ENCODE data around the gene EML1. TPM values are rescaled to one million over a fixed set of nuclear protein-coding genes. Genes with fewer than 3 reads are reported as not detected.

EML1 gene
- total and polyA plus RNA-seq, 2 of the 13 experiments (the other 11 are each of a cell fraction or from before 2014, with no cell fraction given): 0.59 to 1.7 TPM

DNA sequence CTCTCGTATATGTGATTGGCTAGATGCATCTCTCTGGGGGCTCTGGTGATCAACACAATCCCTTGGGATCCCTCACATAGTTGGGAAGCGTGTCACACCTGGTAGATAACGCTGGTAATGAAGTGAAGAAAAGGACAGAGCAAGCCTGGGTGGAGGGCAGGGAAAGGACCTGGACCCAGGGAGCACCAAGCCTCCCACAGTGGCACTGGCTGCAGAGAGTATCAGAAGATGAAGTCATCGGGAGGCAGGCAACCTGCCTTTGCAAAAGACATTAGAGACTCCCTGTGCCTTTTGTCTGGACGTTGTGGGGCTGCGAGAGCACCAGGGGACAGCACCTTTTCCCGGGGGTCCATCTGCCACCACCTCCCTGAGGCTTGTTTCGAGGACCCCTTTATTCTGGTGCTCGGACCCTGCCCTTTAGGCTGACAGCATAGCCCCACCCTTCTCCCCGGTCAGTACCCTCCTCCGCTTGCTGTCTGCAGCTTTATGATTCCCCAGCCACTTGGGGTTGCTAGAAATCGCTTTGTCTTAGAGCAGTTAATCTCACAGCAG lies 116.4 kb downstream of the EML1 start:
- no peaks in the 10 kb centered on the region for H3K9me3 ChIP-seq (ENCODE audit: low read length)
- ATAC-seq: no peak
- no peaks in the 10 kb centered on the region for H3K36me3 ChIP-seq (replicated peaks in 1 of 2; ENCODE audit: control insufficient read depth in 1 of 2, insufficient read depth in 2 of 2, low read length in 2 of 2)
- H4K20me1 ChIP-seq (ENCODE audit: insufficient read depth, low read length): no peaks in the 10 kb centered on the region
- no peak overlapping the region for H3K9ac ChIP-seq (ENCODE audit: insufficient read depth, low read depth, low read length)
- H2AFZ ChIP-seq (ENCODE audit: low read length): no peak overlapping the region
- TF ChIP-seq ATF7 (IDR thresholded peaks at IDR 0.05) (no peak), ATF7 (CRISPR knock-in tag; IDR thresholded peaks at IDR 0.05) (no peak), NFATC3 (CRISPR knock-in tag; IDR thresholded peaks at IDR 0.05) (no peak), TSC22D2 (CRISPR knock-in tag; IDR thresholded peaks at IDR 0.05; ENCODE audit: borderline replicate concordance) (no peak), SPEN (CRISPR knock-in tag; IDR thresholded peaks at IDR 0.05; ENCODE audit: low read depth) (no peak), MTA1 (CRISPR knock-in tag; IDR thresholded peaks at IDR 0.05; ENCODE audit: borderline replicate concordance) (no peak), REPIN1 (CRISPR knock-in tag; IDR thresholded peaks at IDR 0.05; ENCODE audit: borderline replicate concordance, low read depth) (no peak), DNMT1 (CRISPR knock-in tag; IDR thresholded peaks at IDR 0.05) (no peak), ZFP82 (CRISPR knock-in tag; IDR thresholded peaks at IDR 0.05; ENCODE audit: borderline replicate concordance) (no peak)
- TF ChIP-seq, protein P1, sequence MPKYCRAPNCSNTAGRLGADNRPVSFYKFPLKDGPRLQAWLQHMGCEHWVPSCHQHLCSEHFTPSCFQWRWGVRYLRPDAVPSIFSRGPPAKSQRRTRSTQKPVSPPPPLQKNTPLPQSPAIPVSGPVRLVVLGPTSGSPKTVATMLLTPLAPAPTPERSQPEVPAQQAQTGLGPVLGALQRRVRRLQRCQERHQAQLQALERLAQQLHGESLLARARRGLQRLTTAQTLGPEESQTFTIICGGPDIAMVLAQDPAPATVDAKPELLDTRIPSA (CRISPR knock-in tag; IDR thresholded peaks at IDR 0.05; ENCODE audit: borderline replicate concordance): no peak
- H3K4me2 ChIP-seq (ENCODE audit: low read depth, low read length): no peak overlapping the region
- H3K27ac ChIP-seq (ENCODE audit: extremely low read length, insufficient read depth, low read length): no peak overlapping the region
- H3K79me2 ChIP-seq (ENCODE audit: insufficient read depth, low read length): no peaks in the 10 kb centered on the region
- FAIRE-seq: no peak
- no peak for DNase-seq (ENCODE audit: low spot score)
- ChIA-PET CTCF (ENCODE audit: low intra/inter-chr PET ratio, low total read pairs) (no interaction called here), POLR2A (no interaction called here)
- intact Hi-C loops (cut with micrococcal nuclease; ENCODE audit: unreplicated experiment) (no loop called here), in situ Hi-C loops (cut with HindIII; ENCODE audit: extremely low pct_ligation_motif_present, low pct_unique_long_range_greater_than_20kb) (no loop called here)
- H3K27me3 ChIP-seq (ENCODE audit: control insufficient read depth in 1 of 2, insufficient read depth in 2 of 2, low read length in 2 of 2): no peaks in the 10 kb centered on the region
- no peak overlapping the region for H3K4me3 ChIP-seq (replicated peaks in 1 of 3; ENCODE audit: insufficient read depth in 1 of 3, low read depth in 2 of 3, low read length in 3 of 3)
- peaks cover 21% of the 10 kb centered on the region for H3K4me1 ChIP-seq (ENCODE audit: insufficient read depth, low read length)
- WGBS (ENCODE audit: low lambda C conversion rate): 74% methylated on average over 12 of the region's 12 CpGs
- no TSS peak for BruUV-seq (replicated peaks)
